Activated CD4-positive, alpha-beta T cell treated with anti-CD3 and anti-CD28 coated beads, Interleukin-2, amount 10 ng/mL, durations not matched to agents 24 days and 14 days (primary cell): ENCODE measurements around the gene SERAC1. TPM values are rescaled to one million over a fixed set of nuclear protein-coding genes. Genes with fewer than 3 reads are reported as not detected.

Experiments used
- DNase-seq: peaks from one replicate; pipeline ENCODE4 v3.0.0; 2022
- H3K27ac Mint-ChIP-seq: one replicate; pipeline ENCODE4 v1.8.0; 2022; ENCODE audit warnings: mild to moderate bottlenecking, mixed read lengths
- H3K27me3 Mint-ChIP-seq: one replicate; pipeline ENCODE4 v1.8.0; 2022; ENCODE audit warnings: mixed read lengths
- H3K36me3 Mint-ChIP-seq: one replicate; pipeline ENCODE4 v1.8.0; 2022; ENCODE audit warnings: low read depth, mild to moderate bottlenecking, mixed read lengths
- H3K4me1 Mint-ChIP-seq: one replicate; pipeline ENCODE4 v1.8.0; 2021; ENCODE audit warnings: mixed read lengths
- H3K4me3 Mint-ChIP-seq: one replicate; pipeline ENCODE4 v1.8.0; 2022; ENCODE audit warnings: mild to moderate bottlenecking, moderate library complexity, mixed read lengths
- H3K9me3 Mint-ChIP-seq: one replicate; pipeline ENCODE4 v1.8.0; 2021; ENCODE audit warnings: mixed read lengths
- intact Hi-C: fragments of 100-400 bp; cut with micrococcal nuclease; formaldehyde crosslinking; loops from one replicate; pipeline ENCODE4 v1.15.1; 2023
- total RNA-seq: library from RNA; stranded (reverse); gene quantifications from 2 replicates; pipeline ENCODE4 v1.2.3, GENCODE V29; 2022

SERAC1 gene
- total RNA-seq, 1 donor from 2014 or later = 5.4 TPM

GRCh38 chr6:158072083-158072721, 95.9 kb downstream of the SERAC1 start:
- Mint-ChIP-seq H3K4me3 (no peak overlapping the region), H3K9me3 (no peaks in the 10 kb centered on the region), H3K4me1 (peaks cover 33% of the 10 kb centered on the region), H3K27me3 (no peaks in the 10 kb centered on the region), H3K36me3 (peaks cover 52% of the 10 kb centered on the region), H3K27ac (peak overlapping the region; percentile 19)
- DNase-seq = peak; percentile 90
- intact Hi-C loops = loop anchor here (1.0 to 5.0 kb wide), 4 partner anchors 46 to 755 kb away; no protein-coding TSS in a partner anchor

DNA sequence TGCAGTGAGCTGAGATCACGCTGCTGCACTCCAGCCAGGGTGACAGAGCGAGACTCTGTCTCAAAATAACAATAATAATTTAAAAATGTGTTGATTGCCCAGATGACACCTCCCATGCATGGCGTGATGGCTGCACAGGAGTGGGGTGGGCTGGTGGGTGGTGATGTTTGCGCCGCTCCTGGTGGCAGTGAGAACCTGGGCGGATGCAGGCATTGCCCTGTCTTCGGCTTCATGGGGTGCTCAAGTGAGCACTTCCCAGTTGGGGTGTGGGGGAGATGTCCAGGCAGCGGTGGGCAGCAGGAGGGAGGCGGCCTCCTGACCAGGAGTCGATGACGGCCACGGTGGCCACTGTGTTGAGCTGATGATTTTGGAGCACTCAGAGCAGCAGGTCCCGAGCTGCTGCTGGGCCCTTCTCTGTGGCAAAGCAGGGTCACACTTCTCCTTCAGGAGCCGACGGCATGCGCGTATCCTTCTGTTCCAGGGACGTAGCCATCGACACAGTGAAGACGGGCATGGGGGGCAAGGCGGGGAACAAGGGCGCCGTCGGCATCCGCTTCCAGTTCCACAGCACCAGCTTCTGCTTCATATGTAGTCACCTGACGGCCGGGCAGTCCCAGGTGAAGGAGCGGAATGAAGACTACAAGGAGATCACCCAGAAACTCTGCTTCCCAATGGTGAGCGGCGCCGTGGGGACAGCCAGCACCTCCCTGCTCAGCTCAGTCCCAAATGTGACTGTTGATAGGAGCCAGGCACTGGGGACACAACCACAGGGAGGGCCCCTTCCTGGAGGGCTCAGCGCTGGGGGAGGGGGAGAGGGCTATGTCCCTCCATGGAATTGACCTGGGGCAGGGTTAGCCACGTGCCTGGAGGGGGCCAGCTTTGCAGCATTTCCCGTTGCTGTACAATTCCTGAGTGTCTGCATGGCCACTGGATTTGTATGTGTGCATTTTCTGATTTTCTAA, 96.7 kb downstream of the SERAC1 start:
- H3K27ac Mint-ChIP-seq = no peak overlapping the region

GRCh38 chr6:158070513-158070912, 97.5 kb downstream of the SERAC1 start:
- intact Hi-C loops = loop anchor here (5.0 kb wide), 1 partner anchor 753 kb away; no protein-coding TSS in a partner anchor
- Mint-ChIP-seq H3K36me3 (peaks cover 53% of the 10 kb centered on the region), H3K27ac (peak overlapping the region; percentile 29), H3K4me3 (no peak overlapping the region), H3K27me3 (no peaks in the 10 kb centered on the region), H3K4me1 (peaks cover 33% of the 10 kb centered on the region), H3K9me3 (no peaks in the 10 kb centered on the region)
- DNase-seq = no peak

More for the DNA sequence above, 96.7 kb downstream of the SERAC1 start:
- Mint-ChIP-seq H3K4me3 (no peak overlapping the region), H3K4me1 (peaks cover 33% of the 10 kb centered on the region), H3K9me3 (no peaks in the 10 kb centered on the region), H3K27me3 (no peaks in the 10 kb centered on the region), H3K36me3 (peaks cover 52% of the 10 kb centered on the region)
- intact Hi-C loops = loop anchor here (1.0 to 5.0 kb wide), 4 partner anchors 45 to 754 kb away; no protein-coding TSS in a partner anchor
- DNase-seq = no peak

- no peak overlapping the region for H3K27ac Mint-ChIP-seq
- H3K27me3 Mint-ChIP-seq = no peaks in the 10 kb centered on the region
- no peaks in the 10 kb centered on the region for H3K9me3 Mint-ChIP-seq
- no peak overlapping the region for H3K4me3 Mint-ChIP-seq
- intact Hi-C loops = loop anchor here (5.0 kb wide), 1 partner anchor 752 kb away; no protein-coding TSS in a partner anchor
- no peak for DNase-seq
- H3K36me3 Mint-ChIP-seq = peaks cover 52% of the 10 kb centered on the region
- peaks cover 33% of the 10 kb centered on the region for H3K4me1 Mint-ChIP-seq
Observed at GRCh38 chr6:158069800-158070195, 98.3 kb downstream of the SERAC1 start.

DNA sequence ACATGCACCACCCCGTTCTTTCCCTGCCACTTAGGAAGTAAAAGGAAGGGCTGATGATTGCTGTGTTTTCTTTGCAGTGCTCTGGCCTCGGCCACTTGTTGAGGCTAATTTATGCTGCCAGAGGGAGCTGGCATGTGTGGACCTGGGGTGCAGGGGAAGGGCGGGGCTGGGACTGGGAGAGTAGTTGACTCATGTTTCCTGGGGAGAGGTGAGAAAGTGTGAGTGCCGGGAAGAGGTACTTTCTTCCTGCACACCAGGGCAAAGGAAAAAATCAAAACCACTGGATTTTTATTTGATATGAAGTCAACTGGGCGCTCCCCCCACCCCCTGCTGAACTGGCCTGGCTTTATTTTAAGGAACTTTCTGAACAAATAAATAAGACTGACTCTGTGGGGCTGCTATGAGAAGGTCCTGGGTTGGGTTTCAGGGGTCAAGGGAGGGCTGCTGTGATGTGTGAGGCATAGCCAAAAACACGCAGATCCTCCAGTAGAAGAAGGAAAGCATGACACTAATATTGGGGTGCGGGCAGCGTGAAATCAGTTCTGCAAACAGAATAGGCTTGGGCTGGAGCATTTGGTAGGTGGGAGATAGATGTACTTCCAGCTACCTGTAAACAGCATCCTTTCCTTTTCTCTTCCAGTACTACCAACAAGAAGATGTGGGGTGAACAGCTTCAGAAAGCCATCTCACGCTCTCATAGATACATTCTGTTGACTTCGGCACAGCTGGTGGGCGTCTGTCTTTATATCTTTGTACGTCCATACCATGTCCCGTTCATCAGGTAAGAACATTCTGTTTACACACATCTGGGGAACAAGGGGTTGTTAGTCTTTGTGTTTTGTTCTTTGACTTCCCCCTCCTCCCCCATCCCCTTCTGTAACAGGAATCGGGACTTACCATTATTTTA, 98.9 kb downstream of the SERAC1 start:
- no peaks in the 10 kb centered on the region for H3K27me3 Mint-ChIP-seq
- H3K27ac Mint-ChIP-seq = peak overlapping the region; percentile 7
- no peak for DNase-seq
- H3K4me3 Mint-ChIP-seq = peak overlapping the region; percentile 7
- H3K36me3 Mint-ChIP-seq = peaks cover 49% of the 10 kb centered on the region
- H3K9me3 Mint-ChIP-seq = no peaks in the 10 kb centered on the region
- intact Hi-C loops = no loop called here
- peaks cover 33% of the 10 kb centered on the region for H3K4me1 Mint-ChIP-seq

DNA sequence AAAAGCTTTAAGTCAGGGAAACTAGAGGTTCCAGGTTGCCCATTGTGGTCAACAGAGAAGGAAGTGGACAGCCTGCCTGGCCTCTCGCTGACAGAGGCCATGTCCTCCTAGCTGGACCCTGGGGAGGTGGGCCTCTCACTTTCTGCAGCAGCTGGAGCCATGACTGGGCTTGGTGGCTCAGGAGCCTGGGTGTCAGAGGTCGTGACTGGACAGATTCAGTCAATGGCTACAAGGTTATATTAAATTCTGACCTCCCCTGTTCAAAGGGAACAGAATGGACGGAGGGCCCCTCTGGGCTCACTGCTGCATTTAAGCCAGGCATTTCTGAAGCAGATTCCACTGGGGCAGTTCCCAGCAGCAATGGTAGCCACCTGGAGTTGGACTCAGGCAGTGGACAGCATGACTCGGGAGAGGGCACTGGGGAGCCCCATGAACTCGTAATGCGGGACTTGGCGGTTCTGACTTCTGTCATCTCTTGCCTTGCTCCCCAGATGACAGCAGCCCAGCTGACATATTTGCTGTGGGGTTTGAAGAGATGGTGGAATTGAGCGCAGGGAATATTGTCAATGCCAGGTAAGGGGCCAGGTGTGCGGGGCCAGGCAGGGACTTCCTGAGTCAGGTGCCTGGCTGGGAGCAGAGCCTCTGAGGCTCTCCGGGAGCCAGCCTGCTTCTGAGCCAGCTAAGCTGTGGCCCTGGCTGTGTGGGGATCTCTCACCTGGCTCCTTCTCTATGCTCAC, 99.7 kb downstream of the SERAC1 start:
- Mint-ChIP-seq H3K4me1 (peaks cover 33% of the 10 kb centered on the region), H3K27ac (no peak overlapping the region), H3K9me3 (no peaks in the 10 kb centered on the region), H3K27me3 (no peaks in the 10 kb centered on the region), H3K36me3 (peaks cover 47% of the 10 kb centered on the region), H3K4me3 (peak overlapping the region; percentile 7)
- intact Hi-C loops = no loop called here
- no peak for DNase-seq

DNA sequence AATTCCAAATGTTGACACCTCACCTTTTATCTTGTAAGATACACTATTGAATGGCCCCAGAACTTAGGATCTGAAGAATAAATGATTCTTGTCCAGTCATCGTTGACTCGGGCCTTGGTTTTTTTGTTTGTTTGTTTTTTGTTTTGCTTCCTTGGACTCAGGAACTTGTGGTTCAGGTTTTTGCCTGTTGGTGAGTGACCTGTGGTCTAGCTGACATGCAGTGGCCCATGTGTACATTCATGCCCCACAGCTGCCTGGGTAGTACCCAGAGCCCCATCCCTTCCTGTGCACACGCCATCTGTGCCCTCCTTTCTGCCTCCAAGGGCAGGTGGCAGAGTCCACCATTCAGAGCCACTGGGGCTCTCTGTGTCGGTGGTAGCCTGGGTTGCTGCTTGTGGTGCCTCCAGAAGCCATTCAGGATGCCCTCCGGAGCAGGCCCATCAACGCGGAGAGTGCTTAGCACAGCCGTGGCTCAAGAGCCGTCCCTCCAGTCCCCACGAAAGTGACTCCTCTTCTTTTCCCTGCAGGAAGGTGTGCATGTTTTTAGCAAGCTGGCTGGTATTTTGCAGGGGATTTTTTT, 100.5 kb downstream of the SERAC1 start:
- H3K27me3 Mint-ChIP-seq = no peaks in the 10 kb centered on the region
- peaks cover 33% of the 10 kb centered on the region for H3K4me1 Mint-ChIP-seq
- no peak overlapping the region for H3K27ac Mint-ChIP-seq
- H3K4me3 Mint-ChIP-seq = no peak overlapping the region
- intact Hi-C loops = no loop called here
- no peak for DNase-seq
- H3K36me3 Mint-ChIP-seq = peaks cover 50% of the 10 kb centered on the region
- no peaks in the 10 kb centered on the region for H3K9me3 Mint-ChIP-seq

DNA sequence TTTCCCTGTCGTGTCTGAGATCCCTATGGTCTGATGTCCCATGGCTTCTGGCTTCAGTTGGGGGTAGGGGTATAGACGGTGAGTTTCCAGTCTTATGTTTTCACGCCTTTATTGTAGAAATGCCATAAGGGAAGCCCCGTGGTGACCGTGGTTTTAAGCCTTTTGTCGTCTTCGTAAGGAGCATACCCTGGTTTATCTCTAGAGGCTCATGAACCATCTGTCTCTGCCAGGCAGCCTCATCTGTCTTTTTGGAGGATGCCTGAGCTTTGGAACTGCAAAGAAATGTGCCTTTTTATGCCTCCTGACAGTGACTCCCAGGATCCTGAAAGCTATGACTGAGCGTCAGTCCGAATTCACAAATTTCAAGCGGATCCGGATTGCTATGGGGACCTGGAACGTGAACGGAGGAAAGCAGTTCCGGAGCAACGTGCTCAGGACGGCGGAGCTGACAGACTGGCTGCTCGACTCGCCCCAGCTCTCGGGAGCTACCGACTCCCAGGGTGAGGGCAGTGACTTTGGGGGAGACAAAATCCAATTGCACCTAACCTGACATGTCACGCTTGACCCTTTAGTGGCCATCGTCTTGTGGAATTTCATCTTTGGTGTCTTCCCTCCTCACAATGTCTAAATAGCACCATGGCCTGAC, 101.8 kb downstream of the SERAC1 start:
- Mint-ChIP-seq H3K27me3 (no peaks in the 10 kb centered on the region), H3K4me1 (peaks cover 27% of the 10 kb centered on the region), H3K4me3 (no peak overlapping the region), H3K27ac (no peak overlapping the region), H3K9me3 (no peaks in the 10 kb centered on the region), H3K36me3 (peaks cover 49% of the 10 kb centered on the region)
- no peak for DNase-seq
- intact Hi-C loops = no loop called here

GRCh38 chr6:158064725-158065251, 103.3 kb downstream of the SERAC1 start:
- H3K27ac Mint-ChIP-seq = no peak overlapping the region
- no peak overlapping the region for H3K4me3 Mint-ChIP-seq
- H3K4me1 Mint-ChIP-seq = peaks cover 23% of the 10 kb centered on the region
- peaks cover 45% of the 10 kb centered on the region for H3K36me3 Mint-ChIP-seq
- intact Hi-C loops = no loop called here
- no peaks in the 10 kb centered on the region for H3K27me3 Mint-ChIP-seq
- no peak for DNase-seq
- H3K9me3 Mint-ChIP-seq = no peaks in the 10 kb centered on the region

- DNase-seq = no peak
- Mint-ChIP-seq H3K36me3 (peaks cover 37% of the 10 kb centered on the region), H3K27ac (no peak overlapping the region), H3K9me3 (no peaks in the 10 kb centered on the region), H3K27me3 (no peaks in the 10 kb centered on the region), H3K4me1 (peaks cover 13% of the 10 kb centered on the region), H3K4me3 (no peak overlapping the region)
- intact Hi-C loops = no loop called here
Observed at GRCh38 chr6:158063736-158064135, 104.3 kb downstream of the SERAC1 start.

- Mint-ChIP-seq H3K27ac (no peak overlapping the region), H3K36me3 (peaks cover 29% of the 10 kb centered on the region), H3K4me3 (no peak overlapping the region), H3K4me1 (peaks cover 14% of the 10 kb centered on the region), H3K27me3 (no peaks in the 10 kb centered on the region), H3K9me3 (no peaks in the 10 kb centered on the region)
- no peak for DNase-seq
- intact Hi-C loops = no loop called here
Observed at GRCh38 chr6:158061709-158062461, 106.2 kb downstream of the SERAC1 start.

GRCh38 chr6:158061361-158061708, 106.7 kb downstream of the SERAC1 start:
- Mint-ChIP-seq H3K4me3 (no peak overlapping the region), H3K27me3 (no peaks in the 10 kb centered on the region), H3K36me3 (peaks cover 25% of the 10 kb centered on the region), H3K4me1 (peaks cover 17% of the 10 kb centered on the region), H3K9me3 (no peaks in the 10 kb centered on the region), H3K27ac (no peak overlapping the region)
- intact Hi-C loops = no loop called here
- no peak for DNase-seq
